Measurements from ENCODE around the gene MTHFSD. TPM values are rescaled to one million over a fixed set of nuclear protein-coding genes. Genes with fewer than 3 reads are reported as not detected.

Gene MTHFSD
- total RNA-seq, 1 donor from 2014 or later: 14.1 TPM

DNA sequence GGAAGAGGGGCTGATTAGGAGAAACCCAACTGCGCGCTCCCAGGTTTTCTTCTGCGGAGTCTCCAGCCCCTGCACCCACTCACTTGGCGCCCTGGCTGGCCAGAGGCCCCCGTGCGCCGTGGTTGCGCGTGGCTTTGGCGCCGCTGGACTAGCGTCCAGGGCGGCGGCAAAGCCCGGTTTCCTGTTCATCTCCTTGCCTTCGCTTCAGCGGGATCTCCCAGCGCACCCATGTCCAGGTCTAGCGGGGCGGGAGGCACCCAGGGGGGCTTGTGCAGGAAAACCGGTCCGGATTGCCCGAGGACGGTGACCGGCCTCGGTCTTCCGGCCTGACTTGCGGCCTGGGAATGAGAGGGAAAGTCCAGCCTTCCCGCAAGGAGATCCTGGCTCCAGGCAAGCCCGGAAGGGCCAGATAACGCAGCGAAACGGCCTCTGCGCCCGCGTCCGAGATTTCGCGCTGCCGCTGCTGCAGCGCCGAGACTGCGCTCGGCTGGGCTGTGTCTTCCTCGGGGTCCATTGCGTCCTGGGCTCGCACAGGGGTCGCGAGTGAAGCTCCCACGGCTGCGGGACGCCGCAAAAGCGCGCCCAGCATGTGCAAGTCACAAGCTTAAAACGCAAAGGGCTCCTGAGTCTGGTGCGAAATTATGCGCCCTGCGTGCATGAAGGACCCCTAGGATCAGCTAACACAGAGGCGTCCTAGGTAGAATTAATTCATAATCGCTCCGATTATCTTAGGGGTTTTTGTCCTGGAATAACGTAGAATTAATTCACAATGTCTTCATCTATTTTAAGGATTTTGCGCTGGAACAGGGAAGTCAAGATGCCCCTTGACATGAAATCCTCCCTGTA lies 39.0 kb downstream of the MTHFSD start:
- no peak overlapping the region for H3K4me3 Mint-ChIP-seq (ENCODE audit: unreplicated experiment)
- no peak for DNase-seq (ENCODE audit: extremely low spot score, unreplicated experiment)
- peaks cover 3% of the 10 kb centered on the region for H3K36me3 Mint-ChIP-seq (ENCODE audit: unreplicated experiment)
- H3K27ac Mint-ChIP-seq (ENCODE audit: unreplicated experiment): no peak overlapping the region
- peaks cover 73% of the 10 kb centered on the region for H3K27me3 Mint-ChIP-seq (ENCODE audit: unreplicated experiment)
- TF ChIP-seq, protein P1, sequence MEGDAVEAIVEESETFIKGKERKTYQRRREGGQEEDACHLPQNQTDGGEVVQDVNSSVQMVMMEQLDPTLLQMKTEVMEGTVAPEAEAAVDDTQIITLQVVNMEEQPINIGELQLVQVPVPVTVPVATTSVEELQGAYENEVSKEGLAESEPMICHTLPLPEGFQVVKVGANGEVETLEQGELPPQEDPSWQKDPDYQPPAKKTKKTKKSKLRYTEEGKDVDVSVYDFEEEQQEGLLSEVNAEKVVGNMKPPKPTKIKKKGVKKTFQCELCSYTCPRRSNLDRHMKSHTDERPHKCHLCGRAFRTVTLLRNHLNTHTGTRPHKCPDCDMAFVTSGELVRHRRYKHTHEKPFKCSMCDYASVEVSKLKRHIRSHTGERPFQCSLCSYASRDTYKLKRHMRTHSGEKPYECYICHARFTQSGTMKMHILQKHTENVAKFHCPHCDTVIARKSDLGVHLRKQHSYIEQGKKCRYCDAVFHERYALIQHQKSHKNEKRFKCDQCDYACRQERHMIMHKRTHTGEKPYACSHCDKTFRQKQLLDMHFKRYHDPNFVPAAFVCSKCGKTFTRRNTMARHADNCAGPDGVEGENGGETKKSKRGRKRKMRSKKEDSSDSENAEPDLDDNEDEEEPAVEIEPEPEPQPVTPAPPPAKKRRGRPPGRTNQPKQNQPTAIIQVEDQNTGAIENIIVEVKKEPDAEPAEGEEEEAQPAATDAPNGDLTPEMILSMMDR (IDR thresholded peaks at IDR 0.05): no peak
- H3K4me1 Mint-ChIP-seq (ENCODE audit: unreplicated experiment): peaks cover 9% of the 10 kb centered on the region
- H3K9me3 Mint-ChIP-seq (ENCODE audit: unreplicated experiment): no peaks in the 10 kb centered on the region

DNA sequence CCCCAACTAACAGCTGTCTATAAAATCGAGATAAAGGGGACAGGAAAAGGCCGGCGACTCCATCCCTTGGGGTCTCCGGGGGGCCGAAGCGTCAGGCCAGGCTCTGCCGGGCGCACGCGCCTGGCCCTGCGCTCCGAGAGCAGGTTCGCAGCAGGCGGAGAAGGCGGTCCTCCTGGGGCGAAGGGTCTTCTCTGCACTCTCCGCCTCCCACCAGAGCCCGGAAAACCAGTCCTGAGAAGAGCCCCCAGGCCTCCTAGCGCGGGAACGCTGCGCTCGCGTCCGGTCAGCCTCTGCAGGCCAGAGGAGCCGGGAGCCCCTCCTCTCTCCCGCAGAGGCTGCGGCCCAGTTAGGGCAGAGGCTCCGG lies 39.6 kb downstream of the MTHFSD start:
- TF ChIP-seq, protein P1 (IDR thresholded peaks at IDR 0.05): no peak
- Mint-ChIP-seq H3K4me1 (ENCODE audit: unreplicated experiment) (peaks cover 13% of the 10 kb centered on the region), H3K4me3 (ENCODE audit: unreplicated experiment) (no peak overlapping the region), H3K27ac (ENCODE audit: unreplicated experiment) (no peak overlapping the region), H3K36me3 (ENCODE audit: unreplicated experiment) (peaks cover 3% of the 10 kb centered on the region), H3K27me3 (ENCODE audit: unreplicated experiment) (peaks cover 73% of the 10 kb centered on the region), H3K9me3 (ENCODE audit: unreplicated experiment) (no peaks in the 10 kb centered on the region)
- DNase-seq (ENCODE audit: extremely low spot score, unreplicated experiment): no peak

DNA sequence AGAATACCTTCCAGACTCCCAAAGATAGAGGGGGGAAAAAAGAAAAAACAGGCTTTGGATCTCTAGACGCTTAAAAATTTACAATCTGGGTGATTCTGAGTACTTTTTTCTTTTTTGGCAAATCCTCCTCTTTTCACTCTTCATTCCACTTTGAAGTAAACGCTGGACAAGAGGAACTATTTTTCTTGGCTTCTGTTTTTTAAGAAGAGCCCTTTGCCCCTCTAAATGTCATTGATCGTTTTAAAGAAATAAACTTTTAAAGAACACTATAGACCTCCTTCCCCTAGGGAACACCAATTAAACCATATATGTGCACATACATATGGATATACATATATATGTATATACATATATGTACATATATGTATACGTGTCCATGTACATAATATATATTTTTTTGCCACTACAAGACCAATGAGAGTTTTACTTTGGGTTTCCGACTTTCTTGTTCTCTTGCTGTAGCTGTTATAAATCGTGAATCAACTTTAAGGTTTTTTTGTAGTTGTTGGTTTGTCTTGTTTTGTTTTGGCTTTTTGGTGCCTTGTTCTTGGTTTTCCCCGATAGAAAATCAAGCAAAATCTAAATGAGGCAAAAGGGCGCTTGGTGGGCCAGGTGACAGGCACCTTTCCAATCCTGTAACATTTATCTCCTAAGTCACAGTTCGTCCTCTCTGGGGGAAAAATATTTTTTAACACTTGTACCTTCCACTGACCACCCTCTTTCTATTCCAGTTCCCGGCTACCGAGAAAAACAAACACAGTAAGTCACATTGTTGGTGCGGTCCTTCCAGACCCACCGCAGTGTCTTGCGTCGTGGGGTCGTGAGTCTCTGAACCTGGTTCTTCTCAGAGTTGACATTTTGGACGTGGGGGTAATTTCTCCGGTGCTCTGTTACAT lies 40.3 kb downstream of the MTHFSD start:
- Mint-ChIP-seq H3K4me1 (ENCODE audit: unreplicated experiment) (peaks cover 10% of the 10 kb centered on the region), H3K36me3 (ENCODE audit: unreplicated experiment) (peaks cover 3% of the 10 kb centered on the region), H3K27me3 (ENCODE audit: unreplicated experiment) (peaks cover 70% of the 10 kb centered on the region), H3K27ac (ENCODE audit: unreplicated experiment) (no peak overlapping the region), H3K4me3 (ENCODE audit: unreplicated experiment) (no peak overlapping the region), H3K9me3 (ENCODE audit: unreplicated experiment) (no peaks in the 10 kb centered on the region)
- no peak for DNase-seq (ENCODE audit: extremely low spot score, unreplicated experiment)
- TF ChIP-seq, protein P1 (IDR thresholded peaks at IDR 0.05): no peak

DNA sequence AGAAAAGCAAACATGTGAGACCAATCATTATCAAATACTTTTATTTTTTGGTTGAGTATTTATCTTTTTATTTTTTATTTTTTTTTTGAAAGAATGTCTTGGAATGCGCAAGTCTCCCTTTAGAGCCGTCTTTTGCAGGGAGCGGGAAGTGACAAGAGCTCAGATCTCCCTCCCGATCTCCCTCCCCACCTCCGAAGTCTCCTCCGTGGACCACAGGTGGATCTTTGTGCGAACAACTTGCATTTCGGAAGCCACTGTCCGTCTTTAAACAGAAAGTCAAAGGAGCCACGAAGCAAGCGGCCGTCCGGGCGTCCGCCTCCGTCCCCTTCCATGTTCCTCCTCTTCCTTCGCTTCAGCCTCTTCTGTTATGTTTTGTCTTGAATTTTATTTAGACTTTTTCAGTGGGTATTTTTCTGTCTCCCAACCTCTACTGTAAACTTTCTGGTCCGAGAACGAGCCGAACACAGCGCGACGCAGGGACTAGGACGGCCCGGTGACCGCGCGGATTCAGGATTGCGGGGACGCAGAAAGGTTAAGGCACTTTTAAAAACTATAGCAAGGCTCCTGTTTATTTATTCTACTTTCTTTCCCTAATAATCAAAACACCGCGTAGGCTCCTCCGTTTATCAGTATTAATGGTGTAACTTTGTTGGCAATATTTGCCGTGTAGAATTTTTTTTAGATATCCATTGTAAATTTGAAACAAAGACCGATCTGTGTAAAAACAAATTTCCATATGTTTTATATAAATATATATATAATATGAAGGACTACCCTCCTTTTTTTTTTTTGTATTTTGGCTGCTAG lies 41.4 kb downstream of the MTHFSD start:
- peaks cover 68% of the 10 kb centered on the region for H3K27me3 Mint-ChIP-seq (ENCODE audit: unreplicated experiment)
- H3K4me1 Mint-ChIP-seq (ENCODE audit: unreplicated experiment): peaks cover 17% of the 10 kb centered on the region
- no peak overlapping the region for H3K27ac Mint-ChIP-seq (ENCODE audit: unreplicated experiment)
- TF ChIP-seq, protein P1 (IDR thresholded peaks at IDR 0.05): no peak
- no peak overlapping the region for H3K4me3 Mint-ChIP-seq (ENCODE audit: unreplicated experiment)
- DNase-seq (ENCODE audit: extremely low spot score, unreplicated experiment): no peak
- peaks cover 3% of the 10 kb centered on the region for H3K36me3 Mint-ChIP-seq (ENCODE audit: unreplicated experiment)
- H3K9me3 Mint-ChIP-seq (ENCODE audit: unreplicated experiment): no peaks in the 10 kb centered on the region
